ENCODE data around the gene LIF. TPM values are rescaled to one million over a fixed set of nuclear protein-coding genes. Genes with fewer than 3 reads are reported as not detected.

Gene LIF
- total RNA-seq, 1 donor from 2014 or later: 25.2 TPM

GRCh38 chr22:30195245-30196140 lies 51.1 kb downstream of the LIF start:
- DNase-seq (ENCODE audit: extremely low read depth, low read depth, low spot score): no peak

DNA sequence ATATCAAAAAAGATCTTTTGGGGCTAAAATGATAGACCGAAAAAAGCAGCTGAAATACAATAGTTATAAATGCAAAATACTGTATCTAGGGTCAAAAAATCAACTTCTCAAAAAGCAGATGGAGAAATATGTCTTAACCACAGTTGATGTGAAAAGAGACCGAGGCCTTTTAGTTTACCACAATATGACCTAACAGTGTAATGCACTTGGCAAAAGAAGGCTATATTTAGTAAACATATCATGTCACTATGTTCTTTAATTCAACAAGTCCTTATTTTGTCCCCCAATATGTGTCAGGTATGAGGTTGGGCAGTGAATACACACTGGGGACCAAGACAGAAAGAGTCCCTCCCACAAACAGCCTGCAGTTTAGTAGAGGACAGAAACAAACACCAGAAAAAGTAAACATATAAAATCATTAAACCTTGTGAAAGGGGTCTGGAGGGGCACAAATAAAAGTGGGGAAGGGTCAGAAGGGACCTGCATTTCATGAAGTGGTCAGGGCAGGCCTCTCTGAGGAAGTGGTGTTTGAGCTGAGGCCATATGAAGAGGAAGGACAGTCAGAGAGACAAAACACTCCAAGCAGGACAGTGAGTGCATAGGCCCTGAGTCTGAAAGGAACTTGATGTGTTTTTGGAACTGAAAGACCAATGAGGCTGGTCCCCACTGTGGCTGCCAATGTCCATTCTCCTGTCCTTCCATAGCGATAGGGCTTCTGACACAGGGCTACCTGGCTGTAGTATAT lies 53.4 kb downstream of the LIF start:
- no peak for DNase-seq (ENCODE audit: extremely low read depth, low read depth, low spot score)

DNA sequence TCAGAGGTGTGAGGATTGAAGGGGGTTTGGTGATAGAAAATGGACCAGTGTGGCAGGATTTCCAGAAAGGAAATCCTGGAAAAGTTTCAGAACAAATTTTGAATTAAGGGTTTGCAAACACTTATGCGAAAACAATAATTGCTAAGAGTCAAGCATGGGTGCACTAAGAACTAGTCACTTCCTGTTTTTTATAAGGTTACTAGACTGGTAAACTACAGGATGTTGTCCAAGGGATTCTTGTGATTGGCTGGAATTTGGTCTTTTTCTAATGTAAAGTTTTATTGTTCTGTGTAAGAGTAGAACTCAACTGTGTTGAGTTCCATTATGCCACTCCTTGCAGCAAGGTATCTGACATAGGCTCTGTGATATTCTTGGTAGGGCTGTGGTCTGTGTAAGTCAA lies 54.1 kb downstream of the LIF start:
- DNase-seq (ENCODE audit: extremely low read depth, low read depth, low spot score): no peak

GRCh38 chr22:30191040-30191701 lies 55.4 kb downstream of the LIF start:
- DNase-seq (ENCODE audit: extremely low read depth, low read depth, low spot score): no peak

GRCh38 chr22:30190574-30190973 lies 56.0 kb downstream of the LIF start:
- no peak for DNase-seq (ENCODE audit: extremely low read depth, low read depth, low spot score)

Other genes with a start within 250 kb of the LIF start
- gene HORMAD2, start 166.3 kb downstream of the LIF start, total RNA-seq: not detected in 2 replicates
- gene OSM, start 20.1 kb upstream of the LIF start, total RNA-seq: not detected in 2 replicates
- gene CASTOR1, start 42.7 kb upstream of the LIF start, total RNA-seq: 13.4 and 18.2 TPM in 2 replicates
- gene TBC1D10A, start 80.2 kb upstream of the LIF start, total RNA-seq: 17.9 and 18.2 TPM in 2 replicates
- 75.7 and 116 TPM in 2 replicates for gene SF3A1, start 110.1 kb upstream of the LIF start, total RNA-seq
- 1.8 and 2.5 TPM in 2 replicates for gene CCDC157, start 110.2 kb upstream of the LIF start, total RNA-seq
- 18.8 and 26.4 TPM in 2 replicates for gene RNF215, start 140.7 kb upstream of the LIF start, total RNA-seq
- 12.0 and 18.8 TPM in 2 replicates for gene SEC14L2, start 150.3 kb upstream of the LIF start, total RNA-seq
- 25.1 and 26.9 TPM in 2 replicates for gene MTFP1, start 179.0 kb upstream of the LIF start, total RNA-seq
- not detected in 2 replicates for gene SEC14L3, start 225.3 kb upstream of the LIF start, total RNA-seq

Measured in glomerular endothelial cell (primary cell).